ENCODE measurements around the gene CCNF. TPM values are rescaled to one million over a fixed set of nuclear protein-coding genes. Genes with fewer than 3 reads are reported as not detected.

CCNF gene
- total and polyA plus RNA-seq, 2 of the 8 experiments (the other 6 are each of a cell fraction or from before 2014, with no cell fraction given): 15.4 to 54.3 TPM

DNA sequence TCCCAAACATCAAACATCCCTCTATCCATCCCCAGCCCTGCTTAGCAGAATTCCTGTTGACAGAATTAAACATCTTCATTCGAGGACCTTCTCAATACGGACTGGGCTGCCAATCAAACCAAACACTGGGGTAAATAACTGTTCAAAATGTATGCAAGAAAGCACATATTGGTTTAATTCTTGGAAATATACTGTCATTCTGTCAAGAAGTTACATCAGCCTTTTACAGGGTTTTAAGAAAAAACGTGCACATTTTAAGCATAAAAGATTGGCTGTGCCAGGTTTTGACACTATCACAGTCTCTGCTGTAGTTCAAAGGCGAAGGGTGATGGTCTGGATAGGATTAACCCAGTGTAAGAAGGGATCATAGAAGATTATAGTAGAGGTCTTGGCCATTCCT, 25.1 kb upstream of the CCNF start:
- no peak overlapping the region for H2AK5ac ChIP-seq (ENCODE audit: low read depth, low read length)
- H4K8ac ChIP-seq (ENCODE audit: extremely low read depth, insufficient read depth, low read length): no peak overlapping the region
- H2BK5ac ChIP-seq (ENCODE audit: low read depth, low read length): no peak overlapping the region
- no peaks in the 10 kb centered on the region for H3K27me3 ChIP-seq (replicated peaks in 1 of 4; ENCODE audit: control insufficient read depth in 3 of 4, extremely low read depth in 1 of 4, insufficient read depth in 3 of 4, low read length in 3 of 4)
- no peak overlapping the region for H4K5ac ChIP-seq (ENCODE audit: insufficient read length, low read depth, low read length)
- no peak overlapping the region for H3K4ac ChIP-seq (replicated peaks; ENCODE audit: insufficient read length, low read depth, low read length)
- no peak overlapping the region for H3K4me3 ChIP-seq (ENCODE audit: extremely low read depth in 1 of 4, insufficient read depth in 2 of 4, low read depth in 3 of 4, low read length in 4 of 4)
- no peaks in the 10 kb centered on the region for H3K79me1 ChIP-seq (ENCODE audit: low read depth, low read length)
- H2BK20ac ChIP-seq (ENCODE audit: low read length): no peak overlapping the region
- H3K36me3 ChIP-seq (ENCODE audit: control insufficient read depth in 2 of 4, insufficient read depth in 4 of 4, low read length in 3 of 4): no peaks in the 10 kb centered on the region
- no peak overlapping the region for H3K14ac ChIP-seq (ENCODE audit: insufficient read length)
- H3K56ac ChIP-seq (replicated peaks; ENCODE audit: insufficient read length, low read depth, low read length): no peak overlapping the region
- no peaks in the 10 kb centered on the region for H3K4me1 ChIP-seq (replicated peaks in 1 of 4; ENCODE audit: control insufficient read depth in 3 of 4, insufficient read depth in 4 of 4, low read length in 3 of 4)
- H3K27ac ChIP-seq (ENCODE audit: low read depth, low read length): no peak overlapping the region
- H2AFZ ChIP-seq (ENCODE audit: low read length): no peak overlapping the region
- no peak overlapping the region for H3K4me2 ChIP-seq (ENCODE audit: insufficient read depth in 1 of 2, low read depth in 2 of 2, low read length in 2 of 2)
- no peaks in the 10 kb centered on the region for H3K23me2 ChIP-seq (ENCODE audit: low read depth, low read length)
- FAIRE-seq: no peak
- no peak overlapping the region for H3K18ac ChIP-seq (ENCODE audit: extremely low read depth, low read length)
- no peak overlapping the region for H2BK15ac ChIP-seq (ENCODE audit: low read length)
- H2BK120ac ChIP-seq (replicated peaks; ENCODE audit: low read depth, low read length): no peak overlapping the region
- no peak overlapping the region for H3K9ac ChIP-seq (replicated peaks in 1 of 4; ENCODE audit: extremely low read depth in 1 of 4, low read depth in 3 of 4, low read length in 3 of 4)
- H3K79me2 ChIP-seq (ENCODE audit: control insufficient read depth in 1 of 2, insufficient read depth in 2 of 2, low read length in 2 of 2): no peaks in the 10 kb centered on the region
- 77% methylated on average over 4 of the region's 4 CpGs; no CpG with 5 or more reads in 1 of the 2 experiments for WGBS, 2 experiments (ENCODE audit: extremely low coverage in 1 of 2, insufficient coverage in 1 of 2, insufficient read length in 1 of 2, insufficient replicate concordance in 2 of 2, low coverage in 1 of 2, low lambda C conversion rate in 2 of 2, missing lambda C conversion rate in 1 of 2)
- TF ChIP-seq POLR2A (IDR thresholded peaks at IDR 0.05; ENCODE audit: control extremely low read depth in 1 of 2, low read depth in 2 of 2, low read length in 2 of 2) (no peak), BCL11A (IDR thresholded peaks at IDR 0.05; ENCODE audit: low read depth in 2 of 2, low read length in 2 of 2) (no peak)
- TF ChIP-seq, protein P1, sequence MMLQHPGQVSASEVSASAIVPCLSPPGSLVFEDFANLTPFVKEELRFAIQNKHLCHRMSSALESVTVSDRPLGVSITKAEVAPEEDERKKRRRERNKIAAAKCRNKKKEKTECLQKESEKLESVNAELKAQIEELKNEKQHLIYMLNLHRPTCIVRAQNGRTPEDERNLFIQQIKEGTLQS (IDR thresholded peaks at IDR 0.05; ENCODE audit: insufficient read depth, low read depth, low read length): no peak
- H3K23ac ChIP-seq (ENCODE audit: insufficient read length): no peak overlapping the region
- no peak for DNase-seq (ENCODE audit: low read depth in 1 of 2, low spot score in 2 of 2)
- ChIA-PET CTCF (ENCODE audit: partially characterized antibody) (interaction anchor here (0.7 kb wide), 1 partner anchor 19 kb away, joined by 3 read pairs; no protein-coding TSS in a partner anchor), POLR2A (ENCODE audit: partially characterized antibody) (no interaction called here)
- H2BK12ac ChIP-seq (ENCODE audit: low read depth, low read length): no peak overlapping the region
- no peaks in the 10 kb centered on the region; a peak in 1 of 4 replicates for H3K9me3 ChIP-seq (ENCODE audit: insufficient read depth in 2 of 2, low read depth in 1 of 2, low read length in 1 of 2)
- H4K91ac ChIP-seq (replicated peaks; ENCODE audit: insufficient read length, low read length): no peak overlapping the region
- H4K20me1 ChIP-seq (replicated peaks in 1 of 2; ENCODE audit: control insufficient read depth in 1 of 2, insufficient read depth in 2 of 2, low read length in 2 of 2): no peaks in the 10 kb centered on the region
